Measurements from ENCODE around the gene JAG2.

- TF ChIP-seq CTCF (IDR thresholded peaks at IDR 0.05; ENCODE audit: low read length), result no peak
- no peak for TF ChIP-seq EZH2 (IDR thresholded peaks at IDR 0.05; ENCODE audit: borderline replicate concordance, low read length)
These were observed 3.9 kb upstream of the JAG2 start for GRCh38 chr14:105172476-105172875.
